Activated CD8-positive, alpha-beta memory T cell treated with anti-CD3 and anti-CD28 coated beads, Interleukin-2, amount 50 U/mL, for 24 hours (primary cell): ENCODE results near the gene LRCH1.

Source experiments
- DNase-seq: peaks from one replicate; pipeline ENCODE4 v3.0.0-alpha.2; 2020; ENCODE audit errors: extremely low read depth

Gene LRCH1

DNA sequence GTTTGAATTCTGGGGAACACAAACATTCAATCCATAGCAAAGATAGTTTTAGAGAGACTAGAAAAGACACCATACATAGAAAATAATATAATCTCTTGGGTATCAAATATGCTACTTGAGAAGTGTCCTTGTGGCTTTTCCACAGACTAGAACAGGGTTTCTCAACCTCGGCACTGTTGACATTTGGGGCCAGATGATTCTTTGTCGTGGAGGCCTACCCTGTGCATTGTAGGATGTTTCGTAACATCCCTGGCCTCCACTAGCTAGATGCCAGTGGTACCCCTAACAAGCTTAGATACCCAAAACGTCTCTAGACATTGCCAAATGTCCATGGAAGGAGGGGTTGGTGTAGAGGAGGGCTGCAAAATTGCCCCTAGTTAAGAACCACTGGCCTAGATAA, 246.2 kb downstream of the LRCH1 start:
- no peak for DNase-seq

DNA sequence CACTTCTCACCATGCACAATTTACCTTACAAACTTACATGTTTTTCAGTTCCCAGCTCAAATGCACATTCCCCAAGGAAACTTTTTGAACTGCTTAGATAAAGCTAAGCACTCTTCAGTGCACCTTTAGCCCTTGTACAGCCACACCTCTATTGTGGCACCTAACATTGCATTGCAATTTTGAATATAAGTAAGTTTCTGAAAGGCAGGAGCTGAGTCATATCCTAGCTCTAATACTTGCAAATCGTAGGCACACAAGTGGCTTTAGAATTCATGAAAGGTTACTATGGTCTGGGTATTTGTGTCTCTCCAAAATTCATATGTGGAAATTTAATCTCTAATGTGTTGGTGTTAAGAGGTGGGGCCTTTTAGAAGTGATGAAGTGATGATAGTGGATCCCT, 248.9 kb downstream of the LRCH1 start:
- no peak for DNase-seq
